Measurements from ENCODE around the gene RET. TPM values are rescaled to one million over a fixed set of nuclear protein-coding genes. Genes with fewer than 3 reads are reported as not detected.

RET gene
- total RNA-seq, 2 experiments from 2014 or later, result 0.04 TPM; not detected in 1

GRCh38 chr10:43060291-43060690, 16.6 kb upstream of the RET start:
- CTCF ChIA-PET, result interaction anchor here (1.3 kb wide), 1 partner anchor 9 kb away, joined by 3 read pairs; no protein-coding TSS in a partner anchor
- POLR2A ChIA-PET, result no interaction called here

- CTCF ChIA-PET, result no interaction called here
- POLR2A ChIA-PET, result interaction anchor here (0.6 kb wide), 1 partner anchor 79 kb away, joined by 4 read pairs; no protein-coding TSS in a partner anchor
These were observed 15.5 kb upstream of the RET start for GRCh38 chr10:43061331-43061730.

GRCh38 chr10:43061760-43062159, 15.1 kb upstream of the RET start:
- POLR2A ChIA-PET, result no interaction called here
- CTCF ChIA-PET, result no interaction called here

- ChIA-PET CTCF (no interaction called here), POLR2A (no interaction called here)
These were observed 14.3 kb upstream of the RET start for GRCh38 chr10:43062402-43063160.

- ChIA-PET POLR2A (no interaction called here), CTCF (no interaction called here)
These were observed 12.4 kb upstream of the RET start for GRCh38 chr10:43064331-43065075.

GRCh38 chr10:43065234-43065633, 11.6 kb upstream of the RET start:
- POLR2A ChIA-PET, result no interaction called here
- CTCF ChIA-PET, result no interaction called here

GRCh38 chr10:43065761-43066160, 11.1 kb upstream of the RET start:
- ChIA-PET POLR2A (no interaction called here), CTCF (no interaction called here)

GRCh38 chr10:43066481-43066880, 10.4 kb upstream of the RET start:
- ChIA-PET CTCF (interaction anchor here (0.6 kb wide), 1 partner anchor 32 kb away, joined by 4 read pairs; no protein-coding TSS in a partner anchor), POLR2A (no interaction called here)

GRCh38 chr10:43067391-43068135, 9.3 kb upstream of the RET start:
- CTCF ChIA-PET, result no interaction called here
- POLR2A ChIA-PET, result no interaction called here

- ChIA-PET POLR2A (no interaction called here), CTCF (no interaction called here)
These were observed 8.8 kb upstream of the RET start for GRCh38 chr10:43068136-43068395.

GRCh38 chr10:43068471-43069210, 8.2 kb upstream of the RET start:
- POLR2A ChIA-PET, result no interaction called here
- CTCF ChIA-PET, result interaction anchor here (1.0 kb wide), 1 partner anchor 9 kb away, joined by 3 read pairs; no protein-coding TSS in a partner anchor

GRCh38 chr10:43069211-43069515, 7.7 kb upstream of the RET start:
- CTCF ChIA-PET, result interaction anchor here (1.0 kb wide), 1 partner anchor 9 kb away, joined by 3 read pairs; no protein-coding TSS in a partner anchor
- POLR2A ChIA-PET, result no interaction called here

GRCh38 chr10:43069579-43069978, 7.3 kb upstream of the RET start:
- ChIA-PET POLR2A (no interaction called here), CTCF (interaction anchor here (1.0 kb wide), 1 partner anchor 10 kb away, joined by 3 read pairs; no protein-coding TSS in a partner anchor)

GRCh38 chr10:43070121-43071085, 6.5 kb upstream of the RET start:
- ChIA-PET POLR2A (no interaction called here), CTCF (no interaction called here)

GRCh38 chr10:43071865-43072650, 4.8 kb upstream of the RET start:
- POLR2A ChIA-PET, result no interaction called here
- CTCF ChIA-PET, result no interaction called here

GRCh38 chr10:43073191-43073590, 3.7 kb upstream of the RET start:
- CTCF ChIA-PET, result no interaction called here
- POLR2A ChIA-PET, result no interaction called here

- CTCF ChIA-PET, result no interaction called here
- POLR2A ChIA-PET, result no interaction called here
These were observed 3.1 kb upstream of the RET start for GRCh38 chr10:43073721-43074120.

GRCh38 chr10:43074409-43074808, 2.5 kb upstream of the RET start:
- ChIA-PET POLR2A (no interaction called here), CTCF (no interaction called here)
